ENCODE measurements around the gene CAVIN3.

Gene CAVIN3, protein sequence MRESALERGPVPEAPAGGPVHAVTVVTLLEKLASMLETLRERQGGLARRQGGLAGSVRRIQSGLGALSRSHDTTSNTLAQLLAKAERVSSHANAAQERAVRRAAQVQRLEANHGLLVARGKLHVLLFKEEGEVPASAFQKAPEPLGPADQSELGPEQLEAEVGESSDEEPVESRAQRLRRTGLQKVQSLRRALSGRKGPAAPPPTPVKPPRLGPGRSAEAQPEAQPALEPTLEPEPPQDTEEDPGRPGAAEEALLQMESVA

DNA sequence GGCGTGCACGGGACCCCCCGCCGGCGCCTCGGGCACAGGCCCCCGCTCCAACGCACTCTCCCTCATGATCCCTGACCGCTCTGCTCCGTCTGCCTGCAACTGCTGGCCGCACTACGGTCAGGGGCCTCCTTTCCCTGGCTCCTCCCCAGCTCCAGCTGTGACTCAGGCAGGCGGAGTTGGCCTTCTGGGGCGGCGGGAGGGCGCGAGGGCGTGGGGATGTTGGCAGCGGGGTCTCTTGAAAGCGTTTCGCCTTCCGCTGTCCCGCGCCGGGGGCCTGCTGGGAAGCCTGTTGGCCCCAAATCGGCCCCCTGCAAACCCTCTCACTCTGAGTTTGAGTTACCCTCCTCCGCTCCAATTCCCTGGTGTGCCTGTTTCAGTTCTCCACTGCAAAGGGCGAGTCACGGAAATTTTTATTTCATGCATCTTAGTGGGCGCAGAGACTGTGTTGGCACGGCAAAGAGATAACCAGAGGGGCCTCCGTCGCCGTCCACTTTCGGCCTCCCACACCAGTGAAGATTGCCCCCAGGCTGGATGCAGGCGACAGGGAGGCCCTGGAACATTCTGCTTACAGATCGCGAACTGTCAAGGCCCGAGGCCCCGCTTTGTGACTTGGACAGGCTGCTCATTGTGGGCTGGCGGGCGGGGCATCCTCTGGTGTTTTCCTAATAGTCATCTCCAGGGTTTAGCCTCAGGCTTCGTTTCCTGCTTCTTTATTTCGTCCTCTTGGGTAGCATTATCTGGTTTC, at the start of gene CAVIN3:
TSS of gene CAVIN3 (minus strand) at position 91 of the 745 bp plus-strand sequence. CDS start at position 66, 25 bp downstream.
- DNase-seq (ENCODE audit: low read depth), result peak; percentile 41

DNA sequence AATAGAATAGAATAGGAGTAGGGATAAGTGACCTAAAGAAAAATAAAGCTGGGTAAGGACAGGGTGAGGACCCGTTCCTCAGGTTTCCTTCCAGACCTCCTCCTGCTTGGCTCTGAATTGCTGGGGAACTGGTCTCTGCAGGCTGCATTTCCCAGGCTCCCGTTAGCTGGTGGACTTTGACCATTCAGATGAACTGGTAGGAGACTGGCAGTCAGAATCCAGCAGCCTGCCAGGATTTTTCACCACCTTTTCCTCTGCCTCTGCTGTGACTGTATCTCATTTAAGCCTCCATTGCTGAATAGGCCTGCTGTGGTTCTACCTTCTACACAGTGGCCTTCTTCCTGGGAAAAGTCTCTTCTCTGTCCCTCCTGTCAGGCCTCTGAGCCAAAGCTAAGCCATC, 45.4 kb upstream of the CAVIN3 start:
- no peak for DNase-seq (ENCODE audit: low read depth)

DNA sequence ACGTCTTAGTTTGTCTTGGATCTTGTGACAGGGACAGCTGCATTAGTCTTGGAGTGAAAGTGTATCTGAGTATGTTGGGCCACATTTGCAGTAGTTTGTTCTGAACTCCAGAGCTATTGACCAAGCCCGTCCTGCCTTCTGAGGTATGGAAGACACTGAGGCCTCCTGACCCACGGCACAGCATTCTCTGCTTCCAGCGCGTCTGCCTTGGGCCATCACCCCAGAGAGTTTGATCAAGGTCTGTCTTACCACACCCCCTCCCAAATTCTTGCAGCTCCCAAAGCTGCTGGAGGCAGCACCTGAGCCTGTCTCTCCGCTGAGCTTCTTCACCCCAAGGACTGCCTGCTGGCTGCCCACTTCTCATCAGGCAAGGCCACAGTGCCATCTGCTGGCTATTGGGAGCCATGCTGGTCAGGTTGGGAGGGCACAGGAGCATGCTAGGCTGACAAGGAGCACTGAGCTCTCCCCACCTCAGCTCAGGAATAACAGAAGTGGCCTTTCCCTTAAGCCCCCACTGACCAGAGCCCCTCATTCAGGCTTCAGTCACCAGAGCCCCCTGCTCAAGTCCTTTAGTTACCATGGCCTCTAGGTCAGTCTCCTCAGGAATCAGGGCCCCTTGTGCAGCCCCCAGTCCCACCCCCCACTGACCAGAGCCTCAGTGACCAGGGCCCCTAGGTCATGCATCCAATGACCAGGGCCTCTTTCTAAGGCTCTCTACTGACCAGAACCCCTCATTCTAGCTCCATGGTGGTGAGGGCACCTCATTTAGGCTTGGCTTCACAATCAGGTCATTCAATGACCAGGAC, 42.8 kb upstream of the CAVIN3 start:
- DNase-seq (ENCODE audit: low read depth), result peak; percentile 33

DNA sequence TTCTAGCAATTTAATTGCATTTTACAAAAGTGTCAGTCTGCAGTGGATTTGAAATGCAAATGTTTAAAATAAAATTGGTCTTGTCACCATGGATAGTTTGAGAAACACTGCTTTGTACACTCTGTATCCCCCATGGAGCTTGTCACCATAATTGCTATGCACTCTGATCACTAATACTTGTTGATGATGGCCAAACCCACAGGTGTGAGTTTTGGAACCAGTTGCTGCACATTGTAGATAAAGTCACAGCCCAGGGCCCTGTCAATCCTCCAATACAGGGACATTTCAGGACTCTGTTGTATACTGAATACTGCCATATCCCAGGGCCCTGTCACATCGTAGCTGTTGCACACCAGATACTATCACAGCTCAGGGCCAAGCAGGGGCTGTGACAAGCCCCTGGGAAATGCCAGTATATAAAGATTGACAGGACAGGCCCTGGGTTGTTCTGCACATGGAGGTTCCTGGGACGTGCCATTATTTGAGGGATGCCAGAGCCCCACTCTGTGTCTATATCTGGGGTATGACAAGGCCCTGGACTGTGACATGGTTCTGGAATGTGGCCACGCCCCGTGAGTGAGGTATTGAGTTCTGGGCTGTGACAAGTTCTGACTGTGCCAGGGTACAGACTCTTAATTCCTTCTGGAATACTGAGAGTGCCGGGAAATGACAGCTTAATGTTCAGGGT, 42.0 kb upstream of the CAVIN3 start:
- no peak for DNase-seq (ENCODE audit: low read depth)

DNA sequence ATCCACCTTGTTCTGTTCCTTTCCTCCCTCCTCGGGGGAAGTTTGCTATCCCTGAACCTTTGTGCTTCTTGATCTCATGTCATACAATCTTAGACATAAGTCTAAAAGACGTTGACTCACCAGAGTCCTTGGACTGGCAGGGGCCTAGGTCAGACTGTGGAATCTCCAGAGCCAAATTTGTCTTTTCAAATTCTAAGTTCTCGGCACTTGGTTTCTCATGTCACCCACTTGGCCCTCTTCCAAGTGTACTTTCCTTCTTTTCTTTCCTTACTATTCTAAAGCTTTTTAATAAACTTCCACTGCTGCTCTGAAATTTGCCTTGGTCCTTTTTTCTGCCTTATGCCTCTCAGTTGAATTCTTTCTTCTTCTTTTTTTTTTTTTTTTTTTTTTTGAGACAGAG, 39.9 kb upstream of the CAVIN3 start:
- DNase-seq (ENCODE audit: low read depth), result no peak

DNA sequence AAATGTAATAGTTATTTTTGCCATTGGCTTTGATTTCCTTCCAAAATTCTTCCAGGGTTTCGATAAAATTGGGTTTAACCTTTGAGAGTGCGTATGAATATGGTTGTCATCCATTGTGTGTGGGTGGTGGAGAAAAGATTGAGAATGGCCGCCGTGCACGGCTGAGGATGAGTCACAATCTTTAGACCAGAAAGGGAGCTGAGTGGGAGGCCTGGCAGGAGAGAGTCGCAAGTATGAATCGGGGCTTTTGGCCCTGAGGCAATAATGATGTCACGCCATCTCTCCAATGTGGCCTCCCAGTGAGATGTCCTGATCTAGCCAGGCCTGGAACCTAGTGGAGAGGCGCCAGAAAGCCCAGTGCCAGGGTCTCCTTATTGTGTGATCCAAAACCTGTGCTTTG, 36.9 kb upstream of the CAVIN3 start:
- DNase-seq (ENCODE audit: low read depth), result no peak

DNA sequence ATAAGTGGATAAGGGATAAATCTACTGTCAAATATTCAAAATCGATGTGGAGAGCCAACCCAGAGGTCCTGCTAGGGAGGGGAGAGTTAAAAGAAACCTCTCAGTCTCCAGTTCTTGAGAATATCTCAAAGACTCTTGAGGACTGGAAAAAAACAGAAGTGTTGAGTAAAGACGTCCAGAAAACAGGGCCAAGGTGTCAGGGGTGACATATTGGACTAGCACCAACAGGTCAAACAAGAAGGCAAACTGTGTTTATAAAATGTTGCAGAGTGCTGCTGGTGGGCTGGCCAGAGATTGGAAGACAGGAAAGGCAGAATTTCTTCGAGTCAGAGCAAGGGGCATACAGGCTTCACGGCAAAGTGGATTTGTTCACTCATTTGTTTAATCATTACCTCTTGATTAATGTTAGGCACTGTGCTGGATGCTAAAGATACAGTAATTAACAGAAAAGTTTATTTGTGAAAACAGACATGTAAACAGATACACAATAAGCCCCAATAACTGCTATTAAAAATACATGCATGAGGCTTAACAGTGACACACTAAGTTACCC, 36.3 kb upstream of the CAVIN3 start:
- DNase-seq (ENCODE audit: low read depth), result no peak

DNA sequence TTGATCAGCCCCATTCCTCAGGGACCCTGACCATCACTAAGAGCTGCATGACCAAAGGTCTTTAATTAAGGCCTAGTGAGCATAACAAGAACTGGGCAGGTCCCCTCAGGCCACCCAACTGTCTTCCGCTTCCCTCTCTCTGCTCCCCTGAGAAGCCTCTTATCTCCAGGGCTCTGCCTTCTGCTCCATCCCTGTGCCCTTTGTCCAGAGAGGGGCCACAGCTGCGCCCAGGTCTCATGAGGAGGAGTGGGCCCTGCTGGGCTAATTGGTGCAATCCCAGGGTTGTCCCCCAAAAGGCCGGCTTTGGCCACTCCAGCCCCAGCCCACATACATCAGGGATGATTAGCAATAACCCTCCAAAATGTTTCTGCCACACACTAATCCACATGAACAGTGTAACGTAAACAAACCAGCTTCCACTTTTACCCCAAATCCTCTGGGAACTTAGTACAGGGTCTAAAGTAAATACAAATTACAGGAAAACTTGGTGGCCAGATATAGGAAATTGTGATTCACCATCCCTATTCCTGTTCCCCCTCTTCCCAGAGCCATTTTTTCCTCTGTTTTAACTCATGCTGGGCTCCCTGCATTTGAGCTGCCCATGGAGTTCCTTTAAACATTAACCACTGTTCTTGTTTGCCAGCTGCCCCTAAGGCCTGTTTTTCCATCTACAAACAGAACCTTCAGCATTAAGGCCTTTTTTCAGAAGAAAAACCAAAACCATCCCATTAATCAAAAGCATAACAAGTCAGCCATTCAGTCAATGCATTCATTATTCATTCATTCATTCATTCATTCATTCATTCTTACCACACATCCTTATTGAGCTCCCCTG, 34.6 kb upstream of the CAVIN3 start:
- DNase-seq (ENCODE audit: low read depth), result no peak

DNA sequence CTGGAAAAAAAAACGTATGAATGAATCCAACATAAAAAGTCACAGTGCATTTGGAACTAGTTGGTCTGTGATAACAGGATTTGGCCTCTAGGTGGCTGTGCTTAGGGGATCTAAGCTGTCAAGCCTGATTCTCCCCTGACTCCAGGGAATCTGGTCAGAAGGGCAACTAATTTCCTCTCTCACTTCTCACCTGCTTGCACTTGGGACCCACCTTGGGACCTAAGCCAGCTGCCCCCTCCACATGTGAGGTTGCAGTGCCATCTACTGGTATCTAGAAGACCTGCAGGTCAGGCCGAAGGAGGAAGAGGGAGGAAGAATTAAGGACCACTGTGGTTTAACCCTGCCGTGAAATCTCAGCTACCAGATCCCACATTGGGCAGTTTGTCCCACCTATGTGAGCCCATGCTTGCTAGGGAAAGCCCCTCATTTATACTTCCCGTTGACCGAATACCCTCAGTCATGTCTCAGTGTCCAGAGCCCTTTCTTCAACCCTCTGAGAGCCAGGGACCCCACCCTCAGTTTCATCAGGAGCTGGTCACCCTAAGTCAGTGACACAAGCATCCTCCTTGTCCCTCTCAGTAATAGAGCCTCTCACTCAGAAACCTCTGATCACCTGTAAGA, 33.2 kb upstream of the CAVIN3 start:
- no peak for DNase-seq (ENCODE audit: low read depth)

DNA sequence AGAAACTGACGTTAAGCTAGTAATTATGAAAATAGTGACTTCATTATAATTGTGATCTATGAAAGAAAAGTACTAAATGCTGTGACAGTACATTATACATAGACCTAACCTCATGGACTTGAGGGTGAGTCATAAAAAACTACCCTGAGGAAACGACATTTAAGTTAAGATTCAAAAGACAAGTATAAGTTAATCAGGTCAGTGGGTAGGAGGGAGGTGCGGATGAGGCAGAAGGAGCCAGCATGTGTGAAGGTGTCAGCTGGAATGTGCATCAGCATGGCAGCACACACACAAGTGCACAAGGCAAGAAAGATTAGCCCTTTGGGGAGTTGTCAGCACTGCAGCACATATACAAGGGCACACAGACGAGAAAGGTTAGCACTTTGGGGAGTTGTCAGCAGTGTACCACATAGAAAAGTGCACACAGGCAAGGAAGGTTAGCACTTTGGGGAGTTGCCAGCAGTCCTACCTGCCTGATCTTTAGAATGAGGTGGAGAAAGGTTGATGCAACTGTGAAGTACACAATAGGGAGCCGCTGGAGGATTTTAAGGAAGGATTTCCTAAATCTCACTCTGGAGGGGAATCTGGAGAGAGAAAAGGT, 31.6 kb upstream of the CAVIN3 start:
- DNase-seq (ENCODE audit: low read depth), result no peak

DNA sequence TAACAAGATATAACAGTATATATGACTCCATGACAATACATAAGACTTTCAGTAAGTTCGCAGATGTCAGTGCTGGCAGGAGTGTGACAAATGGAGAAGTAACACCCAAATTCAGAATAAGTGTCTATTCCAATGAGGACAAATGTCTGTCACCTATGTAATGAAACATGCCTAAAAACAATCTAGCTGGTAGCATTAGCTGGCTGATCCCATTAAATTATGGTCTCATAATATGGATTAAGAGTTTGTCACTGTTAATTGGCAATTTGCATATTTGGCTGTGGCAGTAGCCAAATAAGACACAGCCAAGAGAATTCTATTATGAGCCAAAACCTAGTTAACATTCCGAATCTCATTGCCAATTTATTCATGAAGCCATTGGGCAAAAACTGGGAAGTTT, 30.2 kb upstream of the CAVIN3 start:
- DNase-seq (ENCODE audit: low read depth), result no peak

DNA sequence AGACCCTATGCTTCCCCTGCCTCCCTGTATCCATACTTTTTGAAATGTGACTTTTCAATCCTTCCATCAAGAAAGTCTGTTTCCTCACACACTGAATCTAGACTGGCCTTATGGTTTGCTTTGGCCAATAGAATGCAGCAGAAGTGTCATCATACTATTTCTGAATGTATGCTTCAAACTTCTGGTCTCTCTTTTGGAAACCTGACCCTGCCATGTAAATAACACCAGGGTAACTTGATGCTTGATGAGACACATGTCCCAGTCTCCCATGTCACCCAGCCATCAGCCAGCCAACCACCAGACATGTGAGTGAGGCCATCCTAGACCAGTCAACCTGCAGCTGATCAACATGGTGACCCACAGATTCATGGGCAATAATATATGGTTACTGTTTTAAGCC, 29.7 kb upstream of the CAVIN3 start:
- DNase-seq (ENCODE audit: low read depth), result no peak

DNA sequence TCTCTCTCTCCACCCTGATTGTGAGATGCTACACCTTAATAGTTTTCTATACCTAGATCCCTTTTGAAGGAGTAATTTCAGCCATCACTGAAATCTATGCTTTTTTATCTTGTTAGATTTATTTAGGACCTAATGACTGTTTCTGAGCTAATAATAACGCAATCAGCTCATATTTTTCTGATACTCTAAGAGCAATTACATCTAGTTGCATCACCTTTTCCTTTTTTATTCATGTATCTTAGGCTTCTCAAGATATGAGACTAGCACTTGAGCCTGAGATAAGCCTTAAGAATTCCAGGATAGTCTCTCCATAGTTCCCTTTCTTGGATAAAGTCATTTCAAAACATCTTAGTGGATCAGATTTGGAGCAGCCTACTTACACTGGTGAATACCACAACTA, 25.1 kb upstream of the CAVIN3 start:
- no peak for DNase-seq (ENCODE audit: low read depth)

DNA sequence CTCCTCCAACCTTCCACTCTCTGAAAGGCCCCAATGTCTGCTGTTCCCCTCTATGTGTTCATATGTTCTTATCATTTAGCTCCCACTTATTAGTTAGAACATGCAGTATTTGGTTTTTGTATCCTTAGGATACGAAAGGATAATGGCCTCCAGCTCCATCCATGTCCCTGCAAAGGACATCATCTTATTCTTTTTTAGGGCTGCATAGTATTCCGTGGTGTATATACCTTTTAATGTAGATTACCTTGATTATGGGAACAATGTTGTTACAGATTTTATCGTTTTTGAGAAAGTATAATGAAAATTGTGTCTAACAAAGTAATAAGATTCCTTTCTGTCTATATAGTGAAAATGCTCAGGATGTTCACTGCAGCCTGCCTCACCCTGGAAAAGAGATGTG, 16.0 kb upstream of the CAVIN3 start:
- no peak for DNase-seq (ENCODE audit: low read depth)

DNA sequence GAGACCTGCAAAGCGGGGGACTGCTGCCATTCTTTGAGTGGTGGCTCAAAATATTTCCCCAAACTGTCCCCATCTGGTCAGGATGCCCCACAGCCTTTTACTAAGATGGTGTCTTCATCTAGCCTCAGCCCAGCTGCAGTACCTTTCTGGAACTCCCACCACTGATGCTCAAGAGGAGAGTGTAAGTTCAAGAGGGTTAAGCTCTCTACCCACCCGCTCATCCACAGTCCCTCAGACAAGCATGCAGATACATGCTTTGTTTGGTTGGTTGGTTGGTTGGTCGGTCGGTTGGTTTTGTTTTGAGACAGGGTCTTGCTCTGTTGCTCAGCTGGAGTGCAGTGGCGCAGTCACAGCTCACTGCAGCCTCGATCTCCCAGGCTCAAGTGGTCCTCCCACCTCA, 14.5 kb upstream of the CAVIN3 start:
- no peak for DNase-seq (ENCODE audit: low read depth)

DNA sequence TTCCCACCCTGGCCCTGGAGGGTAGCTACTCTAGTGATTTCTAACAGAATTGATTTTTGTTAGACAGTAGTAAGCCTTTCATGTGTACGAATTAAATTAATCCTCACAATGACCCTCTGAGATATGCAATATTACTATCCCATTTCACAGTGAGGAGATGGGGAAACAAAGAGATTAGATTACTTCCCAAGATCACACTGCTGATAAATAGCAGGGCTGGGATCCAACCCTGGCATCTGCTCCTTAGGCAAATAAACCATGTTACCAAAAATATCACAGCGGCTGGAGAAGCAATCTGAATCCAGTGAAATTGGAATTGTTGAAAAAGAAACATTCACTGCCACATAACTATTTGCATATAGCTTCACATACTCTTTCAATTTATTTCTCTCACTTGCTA, 12.8 kb upstream of the CAVIN3 start:
- no peak for DNase-seq (ENCODE audit: low read depth)

DNA sequence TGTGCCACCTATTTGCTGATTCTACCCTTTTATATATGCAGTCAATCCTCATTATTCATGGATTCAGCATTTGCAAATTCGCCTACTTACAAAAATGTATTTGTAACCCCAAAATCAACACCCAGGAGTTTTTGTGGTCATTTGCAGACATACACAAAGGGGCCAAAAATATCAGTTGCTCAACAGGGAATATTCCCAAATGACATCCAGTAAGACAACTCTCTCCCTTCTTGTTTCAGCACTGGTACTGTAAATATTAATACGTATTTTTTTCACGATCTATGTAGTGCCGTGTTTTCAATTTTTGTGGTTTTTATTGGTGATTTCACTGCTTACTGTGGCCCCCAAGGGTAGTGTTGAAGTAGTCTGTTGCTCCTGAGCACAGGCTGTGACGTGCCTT, 11.8 kb upstream of the CAVIN3 start:
- DNase-seq (ENCODE audit: low read depth), result no peak

DNA sequence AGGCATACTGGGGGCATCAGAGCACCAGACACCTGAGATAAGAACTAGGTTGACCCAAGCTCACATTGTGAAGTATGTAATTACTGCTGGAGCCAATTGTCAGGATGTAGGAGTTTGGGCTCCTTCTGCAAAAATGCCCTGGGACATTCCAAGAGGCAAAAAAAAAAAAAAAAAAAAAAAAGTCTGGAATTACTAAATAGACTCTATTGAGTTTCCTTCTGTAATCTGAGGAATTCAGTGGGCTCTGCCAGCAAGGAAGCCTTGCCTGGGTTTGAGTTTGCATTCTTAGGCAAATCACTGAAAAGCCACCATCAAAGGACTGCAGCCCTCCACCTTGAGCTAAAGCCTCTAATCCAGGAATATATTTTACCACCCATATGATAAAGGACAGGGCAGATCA, 8.0 kb upstream of the CAVIN3 start:
- DNase-seq (ENCODE audit: low read depth), result no peak

DNA sequence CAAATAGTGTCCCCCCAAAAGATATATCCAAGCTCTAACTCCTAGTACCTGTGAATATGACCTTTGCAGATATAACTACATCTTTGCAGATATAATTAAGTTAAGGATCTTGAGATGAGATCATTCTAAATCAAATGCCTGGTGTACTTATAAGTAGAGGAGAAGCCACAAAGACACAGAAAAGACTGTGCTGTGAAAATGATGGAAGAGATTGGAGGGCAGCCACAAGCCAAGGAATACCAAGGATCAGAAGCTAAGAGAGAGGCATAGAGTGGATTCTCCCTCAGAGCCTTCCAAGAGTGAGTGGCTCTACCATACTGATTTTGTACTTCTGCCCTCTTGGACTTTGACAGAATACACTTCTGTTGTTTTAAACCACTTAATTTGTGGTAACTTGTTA, 7.5 kb upstream of the CAVIN3 start:
- DNase-seq (ENCODE audit: low read depth), result no peak

DNA sequence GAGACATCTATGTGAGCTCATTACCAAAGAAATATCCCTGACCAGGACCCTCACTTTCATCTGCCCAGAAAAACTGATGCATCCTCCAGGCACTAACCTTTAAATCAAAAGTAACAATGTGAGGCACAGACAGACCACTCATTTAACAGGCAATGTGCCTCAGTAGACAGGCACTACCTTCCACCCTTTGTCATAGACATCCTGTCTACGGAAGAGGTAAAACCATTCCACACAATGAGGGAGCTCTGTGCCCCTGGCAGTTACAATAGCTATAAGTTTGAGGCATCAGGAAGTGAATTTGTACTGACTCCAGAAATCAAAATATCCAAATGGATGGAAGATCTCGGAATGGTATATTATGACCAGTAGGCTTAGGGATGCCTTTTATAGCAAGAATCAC, 6.7 kb upstream of the CAVIN3 start:
- no peak for DNase-seq (ENCODE audit: low read depth)

All from stimulated activated CD8-positive, alpha-beta memory T cell treated with anti-CD3 and anti-CD28 coated beads, Interleukin-15, amount 100 ng/mL, for 24 hours (primary cell).